Keratinocyte (primary cell): ENCODE measurements around the gene GOLGA8A. TPM values are rescaled to one million over a fixed set of nuclear protein-coding genes. Genes with fewer than 3 reads are reported as not detected.
"Not testable (repeated sequence)": the region's sequence is repeated elsewhere in the genome, so short reads cannot be mapped to it uniquely, and the experiment has no call there.

ENCODE experiments used
- DNase-seq: peaks from one replicate; pipeline ENCODE4 v3.0.0-alpha.2; 2011; ENCODE audit warnings: low read depth, missing footprints, low spot score
- FAIRE-seq: peaks from 2 replicates; lab custom pipeline; 2011; peaks lifted over from hg19 to GRCh38; lab: Jason Lieb, UNC
- H2AFZ ChIP-seq: 2 replicates; pipeline ENCODE4 v1.6.0; 2012; ENCODE audit warnings: low read length, control low read depth, inconsistent platforms; ENCODE audit not compliant: control insufficient read depth
- H3K27ac ChIP-seq: 2 replicates; pipeline ENCODE4 v1.5.1; 2011; ENCODE audit warnings: low read length; ENCODE audit not compliant: control insufficient read depth, insufficient read depth
- H3K27me3 ChIP-seq: 3 replicates; pipeline ENCODE4 v1.6.0; 2011; ENCODE audit warnings: low read length; ENCODE audit not compliant: control insufficient read depth, insufficient read depth; ENCODE audit errors: extremely low read depth
- H3K36me3 ChIP-seq, 2 experiments: 2 replicates in 1 of 2; 3 replicates in 1 of 2; pipeline ENCODE4 v1.5.1; 2011; ENCODE audit warnings: low read length in 2 of 2, mild to moderate bottlenecking in 1 of 2; ENCODE audit not compliant: control insufficient read depth in 2 of 2, insufficient read depth in 2 of 2; ENCODE audit errors: extremely low read depth in 1 of 2
- H3K4me1 ChIP-seq: 3 replicates; pipeline ENCODE4 v1.5.1; 2011; ENCODE audit warnings: low read length; ENCODE audit not compliant: control insufficient read depth, insufficient read depth; ENCODE audit errors: extremely low read depth
- H3K4me2 ChIP-seq: 3 replicates; pipeline ENCODE4 v1.6.0; 2011; ENCODE audit warnings: low read depth, low read length; ENCODE audit not compliant: control insufficient read depth, insufficient read depth; ENCODE audit errors: extremely low read depth
- H3K4me3 ChIP-seq, 3 experiments: fragments of 200-600 bp in 1 of 3; sonication (generic) in 1 of 3; 2 replicates in 2 of 3; 3 replicates in 1 of 3; pipeline ENCODE4 v1.5.1; 2011 to 2016; ENCODE audit warnings: low read length in 3 of 3, mild to moderate bottlenecking in 3 of 3, control low read depth in 2 of 3, inconsistent platforms in 1 of 3, low read depth in 1 of 3, mixed read lengths in 1 of 3, mixed run types in 1 of 3, moderate library complexity in 1 of 3; ENCODE audit not compliant: control insufficient read depth in 2 of 3, insufficient read depth in 2 of 3; ENCODE audit errors: extremely low read depth in 1 of 3
- H3K79me2 ChIP-seq: 2 replicates; pipeline ENCODE4 v1.6.0; 2012; ENCODE audit warnings: low read length; ENCODE audit not compliant: control insufficient read depth, insufficient read depth
- H3K9ac ChIP-seq: 3 replicates; pipeline ENCODE4 v1.6.0; 2011; ENCODE audit warnings: low read length; ENCODE audit not compliant: control insufficient read depth, insufficient read depth; ENCODE audit errors: extremely low read depth
- H3K9me1 ChIP-seq: 3 replicates; pipeline ENCODE4 v1.6.0; 2011; ENCODE audit warnings: low read length; ENCODE audit not compliant: control insufficient read depth, insufficient read depth; ENCODE audit errors: extremely low read depth
- H3K9me3 ChIP-seq: 2 replicates; pipeline ENCODE4 v1.5.1; 2012; ENCODE audit warnings: low read depth, low read length; ENCODE audit not compliant: control insufficient read depth
- H4K20me1 ChIP-seq: 3 replicates; pipeline ENCODE4 v1.6.0; 2011; ENCODE audit warnings: low read length; ENCODE audit not compliant: control insufficient read depth, insufficient read depth; ENCODE audit errors: extremely low read depth
- dilution Hi-C: fragments of 300-500 bp; cut with MboI; formaldehyde crosslinking; loops from one replicate; pipeline ENCODE4 v1.7.0; 2020; ENCODE audit warnings: low sequenced_read_pairs; ENCODE audit not compliant: extremely low pct_ligation_motif_present
- polyA plus RNA-seq, 5 experiments: library from polyadenylated mRNA; depleted of rRNA in 3 of 5; stranded (reverse) in 3 of 5; stranded (forward) in 1 of 5; unstranded in 1 of 5; fragments of >200 nt; gene quantifications; 1 replicate in 1 of 5; 2 replicates in 3 of 5; 3 replicates in 1 of 5; pipeline versions ENCODE4 v1.2.1 to v1.2.3, GENCODE V29; 2011 to 2012; ENCODE audit warnings: missing spikeins in 2 of 5, low read depth in 1 of 5, low replicate concordance in 1 of 5

GOLGA8A gene
- polyA plus RNA-seq, 1 donor (not counting 4 experiments of a cell fraction or from before 2014, with no cell fraction given), result 54.9 TPM

GRCh38 chr15:34389594-34390086 lies 48.0 kb downstream of the GOLGA8A start:
- FAIRE-seq, H4K20me1 ChIP-seq, H3K4me2 ChIP-seq, H3K4me3 ChIP-seq, H2AFZ ChIP-seq, DNase-seq, H3K27ac ChIP-seq, H3K79me2 ChIP-seq, H3K9ac ChIP-seq, dilution Hi-C loops, H3K27me3 ChIP-seq, H3K9me3 ChIP-seq, H3K4me1 ChIP-seq, H3K9me1 ChIP-seq, H3K36me3 ChIP-seq: not testable (repeated sequence)

Other genes starting within 250 kb of the GOLGA8A start
- 26.9 to 54.0 TPM (median 31.4 TPM) in 3 replicates for gene KATNBL1, start 227.7 kb downstream of the GOLGA8A start, polyA plus RNA-seq
- 97.3 to 185 TPM (median 145 TPM) in 3 replicates for gene EMC4, start 212.8 kb downstream of the GOLGA8A start, polyA plus RNA-seq
- gene SLC12A6, start 100.0 kb downstream of the GOLGA8A start, polyA plus RNA-seq, result 12.7 to 31.7 TPM (median 24.3 TPM) in 3 replicates
- 492 to 969 TPM (median 663 TPM) in 3 replicates for gene NOP10, start 94.7 kb downstream of the GOLGA8A start, polyA plus RNA-seq
- not detected in 3 replicates for gene NUTM1, start 94.5 kb downstream of the GOLGA8A start, polyA plus RNA-seq
- 43.3 to 61.3 TPM (median 53.6 TPM) in 3 replicates for gene LPCAT4, start 70.6 kb downstream of the GOLGA8A start, polyA plus RNA-seq
- 33.8 to 49.5 TPM (median 44.6 TPM) in 3 replicates for gene GOLGA8B, start 145.8 kb upstream of the GOLGA8A start, polyA plus RNA-seq